Ecto neural progenitor cell (in vitro differentiated cells): ENCODE measurements around the gene UNC13B.

ENCODE experiments used
- DNase-seq: peaks from one replicate; pipeline ENCODE4 v3.0.0-alpha.2; 2018; ENCODE audit warnings: low spot score

UNC13B gene

GRCh38 chr9:35432076-35432475 lies 270.3 kb downstream of the UNC13B start:
- DNase-seq: no peak

- DNase-seq: no peak
Observed at GRCh38 chr9:35436933-35437332, 275.1 kb downstream of the UNC13B start.

- no peak for DNase-seq
Observed at GRCh38 chr9:35446012-35446411, 284.2 kb downstream of the UNC13B start.

- no peak for DNase-seq
Observed at GRCh38 chr9:35448496-35448895, 286.7 kb downstream of the UNC13B start.

- DNase-seq: no peak
Observed at GRCh38 chr9:35452481-35452880, 290.7 kb downstream of the UNC13B start.

- no peak for DNase-seq
Observed at GRCh38 chr9:35453786-35454185, 292.0 kb downstream of the UNC13B start.
